AG10803 (cell line): Measurements from ENCODE around the gene SMAP2.
"Not testable (repeated sequence)": the region's sequence is repeated elsewhere in the genome, so short reads cannot be mapped to it uniquely, and the experiment has no call there.

Source experiments
- DNase-seq: peaks from one replicate; pipeline ENCODE4 v3.0.0; 2010; ENCODE audit warnings: low read depth
- H3K4me3 ChIP-seq: 2 replicates; pipeline ENCODE4 v1.5.1; 2011; ENCODE audit warnings: mild to moderate bottlenecking, low read length, control low read depth
- CTCF ChIP-seq: conservative IDR thresholded peaks from 2 replicates; pipeline ENCODE4 v1.5.1; 2011; ENCODE audit warnings: mild to moderate bottlenecking, low read length, control low read depth, inconsistent platforms

SMAP2 gene

DNA sequence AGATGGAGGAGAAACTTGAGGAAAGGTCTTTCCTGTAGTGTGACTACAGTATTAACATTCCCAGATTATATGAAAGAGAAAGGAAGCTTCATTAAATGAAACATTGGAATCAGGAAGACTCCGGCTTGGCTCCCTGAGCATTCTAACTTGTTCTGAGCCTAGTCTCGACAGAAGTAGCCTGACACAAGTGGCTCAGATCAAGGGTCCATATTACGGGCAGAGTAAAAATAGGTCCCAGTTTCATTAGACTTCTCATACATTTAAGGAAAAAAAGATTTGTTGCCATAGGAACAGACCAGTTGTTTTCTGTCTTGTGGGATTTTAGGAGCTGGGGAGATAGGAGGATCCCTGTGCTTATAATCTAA is 12.8 kb downstream of the SMAP2 start:
- no peak for TF ChIP-seq CTCF
- no peak overlapping the region for H3K4me3 ChIP-seq
- no peak for DNase-seq

DNA sequence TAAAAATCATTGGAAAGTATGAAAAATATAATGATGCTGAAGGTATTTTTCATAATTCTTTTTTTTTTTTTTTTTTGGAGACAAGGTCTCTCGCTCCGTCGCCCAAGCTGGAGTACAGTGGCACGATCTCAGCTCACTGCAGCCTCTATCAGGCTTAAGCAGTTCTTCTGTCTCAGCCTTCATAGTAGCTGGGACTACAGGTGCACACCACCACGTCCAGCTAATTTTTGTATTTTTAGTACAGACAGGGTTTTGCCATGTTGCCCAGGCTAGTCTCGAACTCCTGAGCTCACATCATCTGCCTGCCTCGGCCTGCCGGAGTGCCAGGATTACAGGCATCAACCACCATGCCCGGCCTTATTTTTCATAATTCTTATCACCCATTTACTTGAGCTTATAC is 13.3 kb downstream of the SMAP2 start:
- no peak for TF ChIP-seq CTCF
- no peak overlapping the region for H3K4me3 ChIP-seq
- DNase-seq, result no peak

DNA sequence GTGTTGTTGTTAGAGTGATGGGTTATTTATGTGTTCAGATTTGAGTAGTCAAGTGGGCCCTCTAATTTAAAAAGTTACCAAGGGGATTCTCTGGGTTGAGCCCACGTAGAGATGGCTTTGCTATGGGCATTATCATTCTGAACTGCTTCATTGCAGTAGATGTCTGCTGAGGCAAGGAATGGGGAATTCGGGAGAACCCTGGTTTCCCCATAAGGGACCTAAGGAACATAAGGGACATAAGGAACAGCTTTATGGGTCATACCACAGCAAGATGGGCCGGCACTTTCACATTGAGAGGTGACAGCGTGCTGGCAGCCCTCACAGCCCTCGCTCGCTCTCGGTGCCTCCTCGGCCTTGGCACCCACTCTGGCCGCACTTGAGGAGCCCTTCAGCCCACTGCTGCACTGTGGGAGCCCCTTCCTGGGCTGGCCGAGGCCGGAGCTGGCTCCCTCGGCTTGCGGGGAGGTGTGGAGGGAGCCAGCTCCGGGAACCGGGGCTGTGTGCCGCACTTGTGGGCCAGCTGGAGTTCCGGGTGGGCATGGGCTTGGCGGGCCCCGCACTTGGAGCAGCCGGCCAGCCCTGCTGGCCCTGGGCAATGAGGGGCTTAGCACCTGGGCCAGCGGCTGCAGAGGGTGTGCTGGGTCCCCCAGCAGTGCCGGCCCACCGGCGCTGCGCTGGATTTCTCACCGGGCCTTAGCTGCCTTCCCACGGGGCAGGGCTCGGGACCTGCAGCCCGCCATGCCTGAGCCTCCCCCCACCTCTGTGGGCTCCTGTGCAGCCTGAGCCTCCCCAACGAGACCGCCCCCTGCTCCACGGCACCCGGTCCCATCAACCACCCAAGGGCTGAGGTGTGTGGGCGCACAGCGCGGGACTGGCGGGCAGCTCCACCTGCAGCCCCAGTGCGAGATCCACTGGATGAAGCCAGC is 14.1 kb downstream of the SMAP2 start:
- H3K4me3 ChIP-seq, DNase-seq: not testable (repeated sequence)

DNA sequence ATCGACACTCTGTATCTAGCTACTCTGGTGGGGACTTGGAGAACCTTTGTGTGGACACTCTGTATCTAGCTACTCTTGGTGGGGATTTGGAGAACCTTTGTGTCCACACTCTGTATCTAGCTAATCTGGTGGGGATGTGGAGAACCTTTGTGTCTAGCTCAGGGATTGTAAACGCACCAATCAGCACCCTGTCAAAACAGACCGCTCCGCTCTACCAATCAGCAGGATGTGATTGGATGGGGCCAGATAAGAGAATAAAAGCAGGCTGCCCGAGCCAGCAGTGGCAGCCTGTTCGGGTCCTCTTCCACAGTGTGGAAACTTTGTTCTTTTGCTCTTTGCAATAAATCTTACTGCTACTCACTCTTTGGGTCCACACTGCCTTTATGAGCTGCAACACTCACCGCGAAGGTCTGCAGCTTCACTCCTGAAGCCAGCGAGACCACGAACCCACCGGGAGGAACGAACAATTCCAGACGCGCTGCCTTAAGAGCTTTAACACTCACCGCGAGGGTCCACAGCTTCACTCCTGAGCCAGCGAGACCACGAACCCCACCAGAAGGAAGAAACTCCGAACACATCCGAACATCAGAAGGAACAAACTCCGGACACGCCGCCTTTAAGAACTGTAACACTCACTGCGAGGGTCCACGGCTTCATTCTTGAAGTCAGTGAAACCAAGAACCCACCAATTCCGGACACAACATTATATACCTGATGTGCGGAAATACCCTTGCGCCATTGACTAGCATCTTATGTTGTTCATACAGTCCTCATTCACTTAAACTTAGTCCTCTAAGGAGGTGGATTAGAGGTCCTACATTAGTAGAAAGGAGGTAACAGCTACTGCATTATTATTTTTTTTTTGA is 15.2 kb downstream of the SMAP2 start:
- H3K4me3 ChIP-seq, DNase-seq: not testable (repeated sequence)

DNA sequence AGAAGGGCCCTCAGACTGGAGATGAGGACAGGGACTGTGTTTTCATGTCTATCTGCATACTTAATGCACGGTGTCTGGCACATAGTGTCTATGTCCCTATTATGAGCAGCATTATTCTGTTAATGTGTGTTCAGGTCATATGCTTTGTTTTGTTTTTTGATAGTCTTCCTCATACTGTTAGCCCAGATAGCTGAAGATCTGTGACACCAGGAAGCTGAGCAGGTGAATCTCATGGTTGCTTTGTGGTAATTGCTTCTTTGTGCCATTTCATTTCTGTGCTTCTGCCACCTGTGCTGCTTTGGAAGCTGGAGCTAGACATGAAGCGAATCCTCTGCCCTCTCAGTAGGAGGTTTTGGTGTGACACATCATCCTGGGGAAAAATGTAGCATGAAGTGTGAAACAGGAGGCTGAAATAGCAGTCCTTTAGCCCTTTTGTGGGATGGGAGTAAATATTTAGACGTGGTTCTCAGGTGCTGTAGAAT is 15.8 kb downstream of the SMAP2 start:
- no peak overlapping the region for H3K4me3 ChIP-seq
- no peak for DNase-seq
- no peak for TF ChIP-seq CTCF

DNA sequence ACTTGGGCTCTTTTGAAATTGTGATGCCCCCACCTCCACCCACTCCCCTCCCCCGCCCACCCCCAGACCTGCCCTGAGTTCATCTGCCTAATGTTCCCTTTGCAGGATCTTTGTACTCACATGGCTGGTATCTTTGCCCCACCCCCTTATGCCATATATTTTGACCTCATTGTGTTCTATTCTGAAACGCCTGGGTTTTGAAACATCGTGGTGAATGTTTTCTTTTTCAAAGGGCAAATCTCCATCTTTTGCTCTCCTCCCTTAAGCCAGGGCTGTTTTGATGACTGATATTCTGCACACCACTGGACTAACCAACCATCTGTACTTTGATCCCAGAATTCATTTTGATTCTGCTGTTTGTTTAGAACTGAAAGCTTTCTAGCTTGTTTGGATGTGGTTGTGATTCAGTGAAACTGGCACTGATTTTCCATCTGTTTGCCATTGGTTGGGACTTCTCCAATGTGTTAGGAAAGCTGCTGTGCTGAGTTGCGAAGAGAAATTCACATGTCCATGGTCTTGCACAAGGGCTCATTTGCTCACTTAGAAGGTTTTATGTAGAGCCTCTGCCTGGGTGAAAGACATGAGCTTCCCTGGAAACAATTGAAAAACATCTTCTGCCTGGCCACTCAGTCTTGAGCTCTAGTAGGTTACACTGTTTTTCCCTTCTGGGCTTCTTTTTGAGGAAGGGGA is 16.5 kb downstream of the SMAP2 start:
- H3K4me3 ChIP-seq, result peak overlapping the region; percentile 38
- TF ChIP-seq CTCF, result no peak
- DNase-seq, result peak; percentile 96

DNA sequence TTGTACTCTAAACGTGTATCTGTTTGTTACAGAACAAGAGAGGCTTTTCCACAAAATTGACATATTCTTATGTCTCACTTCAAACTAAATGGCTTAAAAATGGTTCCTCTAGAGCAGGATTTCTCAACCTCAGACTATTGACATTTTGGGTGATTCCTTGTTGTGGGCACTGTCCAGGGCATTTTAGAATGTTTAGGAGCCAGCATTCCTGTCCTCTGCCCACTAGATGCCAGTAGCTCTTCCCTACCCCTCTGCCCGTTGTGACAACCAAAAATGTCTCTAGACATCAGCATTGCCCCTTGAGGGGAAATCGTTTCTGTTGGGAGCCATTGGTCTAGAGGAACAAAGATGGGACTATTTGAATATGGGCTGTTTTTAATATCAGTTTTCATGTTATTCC is 17.3 kb downstream of the SMAP2 start:
- TF ChIP-seq CTCF, result no peak
- DNase-seq, result no peak
- H3K4me3 ChIP-seq, result no peak overlapping the region
